GM12891 (cell line): Measurements from ENCODE around the gene RPA3.

ENCODE experiments used
- PAX5 ChIP-seq: IDR thresholded peaks from 2 replicates; pipeline ENCODE4 v1.6.1; 2011; ENCODE audit warnings: low read length, moderate library complexity, mild to moderate bottlenecking; ENCODE audit not compliant: insufficient read depth, severe bottlenecking
- POLR2A ChIP-seq: IDR thresholded peaks from 2 replicates; pipeline ENCODE4 v1.6.1; 2011; ENCODE audit warnings: low read depth, low read length, control low read depth
- POLR2AphosphoS5 ChIP-seq: IDR thresholded peaks from 2 replicates; pipeline ENCODE4 v1.6.1; 2011; ENCODE audit warnings: low read depth, low read length, control low read depth
- POU2F2 ChIP-seq: IDR thresholded peaks from 2 replicates; pipeline ENCODE4 v1.6.1; 2011; ENCODE audit warnings: low read depth, mild to moderate bottlenecking, control low read depth, low read length, moderate library complexity
- SPI1 ChIP-seq: IDR thresholded peaks from 2 replicates; pipeline ENCODE4 v1.6.1; 2011; ENCODE audit warnings: low read depth, low read length, control low read depth
- TAF1 ChIP-seq: IDR thresholded peaks from 2 replicates; pipeline ENCODE4 v1.6.1; 2011; ENCODE audit warnings: low read depth, low read length, control low read depth

DNA sequence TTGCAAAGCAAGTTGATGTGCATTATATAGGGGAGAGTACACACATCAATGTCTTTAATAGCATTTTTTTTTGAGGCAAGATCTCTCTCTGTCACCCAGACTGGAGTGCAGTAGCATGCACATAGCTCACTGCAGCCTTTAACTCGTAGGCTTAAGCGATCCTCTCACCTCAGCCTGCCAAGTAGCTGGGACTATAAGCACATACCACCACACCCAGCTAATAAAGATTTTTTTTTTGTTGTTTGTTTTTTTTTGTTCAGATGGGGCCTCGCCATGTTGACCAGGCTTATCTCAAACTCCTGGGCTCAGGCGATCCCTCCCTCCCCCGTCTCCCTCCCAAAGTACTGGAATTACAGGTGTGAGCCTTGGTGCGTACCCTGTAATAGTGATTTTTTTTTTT lies 76.3 kb downstream of the RPA3 start:
- TF ChIP-seq POLR2AphosphoS5 (no peak), POLR2A (no peak), POU2F2 (no peak), SPI1 (no peak), TAF1 (no peak), PAX5 (no peak)
